ENCODE results near the gene PRMT9. TPM values are rescaled to one million over a fixed set of nuclear protein-coding genes. Genes with fewer than 3 reads are reported as not detected.
A peak's percentile ranks its signal among the peaks of the same experiment; 100 is the strongest.

Gene PRMT9
- total and polyA plus RNA-seq, 8 donors = 7.4 to 28.6 (median 22.9) TPM

DNA sequence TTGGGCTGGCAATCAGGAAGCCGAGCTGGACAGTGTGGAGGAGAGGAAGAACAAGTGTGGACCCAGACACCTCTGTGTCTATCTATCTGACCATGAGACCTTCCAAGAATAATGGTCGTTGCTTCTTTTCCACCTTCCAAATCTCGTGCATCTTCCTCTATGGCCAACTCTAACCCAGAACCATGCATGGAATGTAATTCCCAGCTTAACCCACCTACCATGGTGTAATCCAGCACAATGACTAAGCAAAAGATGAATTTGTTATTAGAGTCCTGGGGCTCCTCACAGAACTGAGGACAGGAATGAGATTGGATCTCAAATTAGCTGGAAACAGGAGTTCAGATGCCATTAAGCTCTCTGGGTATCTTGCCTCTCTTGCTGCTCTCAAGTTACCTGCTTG is 84.2 kb downstream of the PRMT9 start:
- TF ChIP-seq, protein P1, sequence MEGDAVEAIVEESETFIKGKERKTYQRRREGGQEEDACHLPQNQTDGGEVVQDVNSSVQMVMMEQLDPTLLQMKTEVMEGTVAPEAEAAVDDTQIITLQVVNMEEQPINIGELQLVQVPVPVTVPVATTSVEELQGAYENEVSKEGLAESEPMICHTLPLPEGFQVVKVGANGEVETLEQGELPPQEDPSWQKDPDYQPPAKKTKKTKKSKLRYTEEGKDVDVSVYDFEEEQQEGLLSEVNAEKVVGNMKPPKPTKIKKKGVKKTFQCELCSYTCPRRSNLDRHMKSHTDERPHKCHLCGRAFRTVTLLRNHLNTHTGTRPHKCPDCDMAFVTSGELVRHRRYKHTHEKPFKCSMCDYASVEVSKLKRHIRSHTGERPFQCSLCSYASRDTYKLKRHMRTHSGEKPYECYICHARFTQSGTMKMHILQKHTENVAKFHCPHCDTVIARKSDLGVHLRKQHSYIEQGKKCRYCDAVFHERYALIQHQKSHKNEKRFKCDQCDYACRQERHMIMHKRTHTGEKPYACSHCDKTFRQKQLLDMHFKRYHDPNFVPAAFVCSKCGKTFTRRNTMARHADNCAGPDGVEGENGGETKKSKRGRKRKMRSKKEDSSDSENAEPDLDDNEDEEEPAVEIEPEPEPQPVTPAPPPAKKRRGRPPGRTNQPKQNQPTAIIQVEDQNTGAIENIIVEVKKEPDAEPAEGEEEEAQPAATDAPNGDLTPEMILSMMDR (IDR thresholded peaks at IDR 0.05) = no peak
- H3K9me3 ChIP-seq = no peaks in the 10 kb centered on the region
- H3K27ac ChIP-seq = no peak overlapping the region
- ATAC-seq (no peak), DNase-seq (no peak)
- peaks cover 0 to 3% of the 10 kb centered on the region in 2 donors for H3K4me1 ChIP-seq
- intact Hi-C loops (cut with DNase I) = no loop called here
- no peak overlapping the region for H3K4me3 ChIP-seq
- H3K36me3 ChIP-seq = no peaks in the 10 kb centered on the region
- no peaks in the 10 kb centered on the region for H3K27me3 ChIP-seq

DNA sequence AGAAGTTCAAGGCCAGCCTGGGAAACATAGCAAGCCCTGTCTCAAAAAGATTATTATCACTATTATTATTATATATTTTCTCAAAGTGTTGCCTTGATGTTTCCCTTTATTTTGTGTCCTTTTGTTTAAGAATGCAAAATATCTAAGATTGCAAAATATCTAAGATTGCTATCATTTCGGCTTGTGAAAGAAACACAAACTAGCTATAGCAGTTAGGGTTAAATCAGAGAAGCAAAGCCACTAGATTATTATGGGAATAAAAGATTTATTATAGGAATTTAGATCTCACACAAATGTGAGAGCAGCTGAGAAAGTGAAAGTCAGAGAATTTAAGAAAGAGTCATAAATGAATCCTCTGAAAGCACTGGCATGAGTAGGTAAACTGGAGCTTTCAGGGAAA is 84.8 kb downstream of the PRMT9 start:
- Histone ChIP-seq H3K4me3 (no peak overlapping the region), H3K4me1 (peaks cover 0 to 3% of the 10 kb centered on the region in 2 donors), H3K27me3 (no peaks in the 10 kb centered on the region), H3K27ac (no peak overlapping the region), H3K36me3 (no peaks in the 10 kb centered on the region), H3K9me3 (no peaks in the 10 kb centered on the region)
- TF ChIP-seq, protein P1 (IDR thresholded peaks at IDR 0.05) = no peak
- ATAC-seq (no peak), DNase-seq (no peak)
- intact Hi-C loops (cut with DNase I) = no loop called here

DNA sequence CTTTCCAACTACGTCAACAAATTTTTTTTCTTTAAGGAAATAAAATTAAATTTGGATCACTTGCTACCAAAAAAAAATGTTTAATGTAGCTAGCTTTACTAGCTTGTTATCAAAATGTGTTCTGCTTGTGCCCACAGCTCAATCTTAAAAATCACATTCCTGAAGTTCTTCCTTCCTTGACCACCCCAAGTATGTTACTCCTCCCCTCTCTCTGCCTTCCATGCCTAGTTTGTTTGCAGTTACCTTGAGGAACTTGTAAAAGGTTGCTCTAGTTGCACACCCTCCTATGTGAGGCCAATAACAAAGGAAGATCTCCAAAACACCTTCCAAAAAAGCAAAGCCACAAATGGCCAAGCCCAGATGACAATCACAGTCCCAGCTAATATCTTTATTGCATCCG is 86.4 kb downstream of the PRMT9 start:
- H3K36me3 ChIP-seq = no peaks in the 10 kb centered on the region
- no peaks in the 10 kb centered on the region for H3K9me3 ChIP-seq
- DNase-seq (no peak), ATAC-seq (peak; percentile 14)
- no peaks in the 10 kb centered on the region for H3K27me3 ChIP-seq
- TF ChIP-seq, protein P1 (IDR thresholded peaks at IDR 0.05) = no peak
- H3K27ac ChIP-seq = peak overlapping the region in 1 of 2 donors; percentile 6
- intact Hi-C loops (cut with DNase I) = no loop called here
- H3K4me3 ChIP-seq = no peak overlapping the region
- H3K4me1 ChIP-seq = peaks cover 0 to 3% of the 10 kb centered on the region in 2 donors

DNA sequence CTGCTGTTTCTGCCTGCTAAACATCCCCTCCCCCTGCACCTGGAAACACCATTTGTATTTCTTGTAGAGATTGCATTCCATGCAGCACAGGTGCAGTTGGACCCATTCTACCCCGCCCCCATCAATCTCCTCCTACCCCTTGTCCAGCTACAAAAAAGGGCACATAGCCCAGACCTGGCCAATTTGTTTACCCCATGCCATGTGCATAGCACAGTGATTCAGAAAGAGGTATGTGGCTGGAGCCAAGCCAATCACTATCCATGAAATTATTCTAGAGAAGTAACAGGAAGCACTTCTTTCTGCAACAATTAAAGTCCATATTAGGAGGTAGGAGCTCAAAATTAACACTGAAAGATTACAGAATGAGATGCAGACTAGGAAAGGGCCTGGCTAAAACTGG is 87.0 kb downstream of the PRMT9 start:
- Histone ChIP-seq H3K4me1 (peaks cover 0 to 3% of the 10 kb centered on the region in 2 donors), H3K27ac (peak overlapping the region in 1 of 2 donors; percentile 6), H3K36me3 (no peaks in the 10 kb centered on the region), H3K9me3 (no peaks in the 10 kb centered on the region), H3K27me3 (no peaks in the 10 kb centered on the region), H3K4me3 (no peak overlapping the region)
- DNase-seq (peak in 2 of 4 donors; percentile 16 to 55), ATAC-seq (peak; percentile 95)
- intact Hi-C loops (cut with DNase I) = no loop called here
- TF ChIP-seq, protein P1 (IDR thresholded peaks at IDR 0.05) = no peak

DNA sequence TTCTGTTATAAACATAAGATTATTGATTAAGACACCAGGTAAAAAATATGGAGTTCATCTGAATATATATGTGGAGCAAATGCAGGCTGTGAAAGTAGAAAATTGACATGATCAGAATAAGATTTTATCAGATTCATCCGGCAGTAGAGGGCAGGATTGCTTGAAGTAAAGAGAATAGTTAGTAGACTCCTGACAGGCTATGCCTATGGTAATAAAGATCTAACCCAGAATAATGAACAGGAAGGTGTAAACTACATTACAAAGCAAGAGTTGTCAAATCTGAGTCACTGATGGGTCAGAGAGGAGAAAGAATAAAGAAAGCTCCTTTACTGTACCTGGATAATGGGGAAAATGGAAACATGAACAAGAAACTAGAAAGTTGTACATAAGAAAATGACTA is 87.6 kb downstream of the PRMT9 start:
- Histone ChIP-seq H3K27ac (no peak overlapping the region), H3K9me3 (no peaks in the 10 kb centered on the region), H3K4me1 (peaks cover 0 to 3% of the 10 kb centered on the region in 2 donors), H3K27me3 (no peaks in the 10 kb centered on the region), H3K4me3 (no peak overlapping the region), H3K36me3 (no peaks in the 10 kb centered on the region)
- ATAC-seq = peak; percentile 24
- DNase-seq = peak in 1 of 4 donors; percentile 15
- intact Hi-C loops (cut with DNase I) = no loop called here
- TF ChIP-seq, protein P1 (IDR thresholded peaks at IDR 0.05) = no peak

All from left lung (tissue), 10 donors.